Activated CD8-positive, alpha-beta memory T cell treated with anti-CD3 and anti-CD28 coated beads, Interleukin-2, amount 50 U/mL, for 24 hours (primary cell): Measurements from ENCODE around the gene MIS18A.

Experiments used
- DNase-seq: peaks from one replicate; pipeline ENCODE4 v3.0.0-alpha.2; 2020; ENCODE audit errors: extremely low read depth

Gene MIS18A

DNA sequence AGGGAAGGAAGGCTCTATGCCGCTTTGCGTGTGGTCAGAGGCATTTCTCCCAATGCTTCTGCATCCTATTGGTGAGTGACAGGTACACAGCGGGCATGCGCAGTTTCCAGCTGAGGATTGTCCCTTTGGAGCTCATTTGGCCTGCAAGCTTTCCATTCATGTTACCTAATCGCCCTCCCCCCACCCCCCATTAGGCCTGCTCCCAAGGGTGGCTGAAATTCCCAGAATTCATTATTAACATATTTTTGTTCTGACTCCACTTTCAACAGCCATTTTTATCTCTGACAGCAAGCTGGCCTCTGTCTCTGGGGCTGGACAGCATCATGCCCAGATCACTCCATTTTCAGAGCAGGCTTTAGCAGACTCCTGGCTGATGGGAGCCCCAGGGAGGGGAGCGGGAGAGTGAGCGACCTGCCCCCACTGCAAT is 25.6 kb downstream of the MIS18A start:
- DNase-seq, result no peak

DNA sequence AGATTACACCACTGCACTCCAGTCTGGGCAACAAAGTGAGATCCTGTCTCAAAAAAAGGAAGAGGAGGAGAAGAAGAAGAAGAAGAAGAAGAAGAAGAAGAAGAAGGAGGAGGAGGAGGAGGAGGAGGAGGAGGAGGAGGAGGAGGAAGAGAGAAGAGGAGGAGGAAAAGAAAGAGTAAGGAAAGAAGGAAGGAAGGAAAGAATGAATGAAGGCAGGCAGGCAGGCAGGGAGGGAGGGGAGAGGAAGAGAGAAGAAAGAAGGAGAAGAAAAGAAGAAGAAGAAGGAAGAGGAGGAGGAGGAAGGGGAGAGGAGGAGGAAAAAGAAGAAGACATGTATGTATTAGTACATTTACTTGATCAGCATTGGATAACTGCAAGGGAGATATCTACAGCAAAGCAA is 26.7 kb downstream of the MIS18A start:
- no peak for DNase-seq

- DNase-seq, result no peak
Measured at GRCh38 chr21:32249511-32250280, 29.2 kb downstream of the MIS18A start.

DNA sequence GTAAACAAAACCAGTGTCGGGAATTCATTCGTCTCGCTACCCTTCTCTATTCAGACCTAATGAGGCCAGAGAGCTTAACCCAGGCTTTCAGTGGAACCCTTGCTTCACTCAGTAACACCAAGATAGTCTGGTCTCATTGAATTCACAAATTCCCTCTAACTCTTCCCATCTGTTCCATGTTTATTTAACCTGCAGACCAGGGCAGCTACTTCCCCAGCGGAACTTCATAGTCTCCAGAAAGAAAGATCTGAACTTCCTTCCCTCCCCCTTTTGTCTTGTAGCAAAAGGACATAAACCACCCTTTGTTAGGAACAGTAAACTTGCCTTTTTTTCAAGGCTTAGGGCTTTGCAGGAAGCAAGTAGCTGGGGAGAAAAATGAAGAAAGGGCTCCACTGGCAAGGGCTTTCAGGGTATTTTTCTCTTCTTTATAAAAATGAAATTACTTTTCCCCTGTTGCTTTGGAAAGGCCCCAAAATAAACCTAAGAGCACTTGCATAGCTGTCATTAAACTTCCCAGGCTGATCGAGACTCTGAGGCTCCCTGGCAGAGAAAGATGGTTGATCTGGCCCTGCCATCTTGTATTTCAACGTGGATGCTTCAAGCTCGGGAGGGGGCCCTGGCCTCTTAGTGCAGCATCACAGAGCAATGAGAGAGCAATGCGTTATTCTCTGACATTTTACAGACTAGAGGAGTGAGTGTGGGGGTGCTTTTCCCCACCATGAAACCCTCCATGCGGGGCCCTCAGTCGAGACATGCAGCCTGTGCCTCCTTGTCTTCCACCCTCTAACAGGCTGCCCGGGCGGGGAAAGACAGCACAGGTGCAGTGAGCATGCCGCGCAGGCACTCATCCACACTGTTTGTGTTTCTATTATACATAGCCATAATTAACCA is 30.0 kb downstream of the MIS18A start:
- no peak for DNase-seq

DNA sequence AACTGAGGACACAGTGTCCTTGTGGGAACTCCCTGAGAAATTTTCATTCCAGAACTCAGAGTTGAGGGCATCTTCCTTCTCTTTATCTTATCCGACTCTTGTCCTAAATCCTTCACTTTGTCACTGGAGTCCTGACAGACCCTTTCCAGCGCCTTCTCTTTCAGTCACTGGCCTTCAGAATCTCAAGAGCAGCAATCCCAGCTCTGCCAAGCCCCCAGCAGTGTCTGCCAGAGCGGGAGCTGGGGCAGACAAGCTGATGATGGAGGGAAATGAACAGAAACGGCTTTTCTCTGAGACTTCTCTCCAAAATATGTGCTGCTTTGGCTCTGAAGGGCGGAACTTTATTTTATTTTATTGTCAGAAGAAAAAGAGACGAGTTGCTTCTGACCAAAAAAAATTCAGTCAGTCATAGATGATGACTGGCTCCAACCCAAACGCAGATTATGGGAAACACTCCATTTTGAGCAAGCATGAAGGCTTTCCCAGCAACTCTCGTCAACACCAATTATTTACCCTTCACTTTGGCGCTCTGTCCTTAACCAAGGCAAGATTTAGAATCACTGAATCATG is 32.2 kb downstream of the MIS18A start:
- DNase-seq, result no peak

DNA sequence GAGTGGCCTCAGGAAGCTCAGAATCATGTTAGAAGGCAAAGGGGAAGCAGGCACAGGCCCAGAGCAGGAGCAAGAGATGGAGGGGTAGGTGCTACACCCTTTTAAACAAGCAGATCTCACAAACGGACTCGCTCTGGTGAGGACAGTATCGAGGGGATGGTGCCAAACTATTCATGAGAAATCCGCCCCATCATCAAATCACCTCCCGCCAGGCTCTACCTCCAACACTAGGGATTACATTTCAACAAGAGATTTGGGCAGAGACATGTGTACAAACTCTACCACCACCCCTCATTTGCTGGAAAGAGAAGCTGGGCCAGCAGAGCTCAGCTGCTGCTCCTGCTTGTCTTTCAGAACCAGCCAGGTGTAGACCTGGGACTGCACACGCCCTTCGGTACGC is 32.9 kb downstream of the MIS18A start:
- DNase-seq, result no peak

DNA sequence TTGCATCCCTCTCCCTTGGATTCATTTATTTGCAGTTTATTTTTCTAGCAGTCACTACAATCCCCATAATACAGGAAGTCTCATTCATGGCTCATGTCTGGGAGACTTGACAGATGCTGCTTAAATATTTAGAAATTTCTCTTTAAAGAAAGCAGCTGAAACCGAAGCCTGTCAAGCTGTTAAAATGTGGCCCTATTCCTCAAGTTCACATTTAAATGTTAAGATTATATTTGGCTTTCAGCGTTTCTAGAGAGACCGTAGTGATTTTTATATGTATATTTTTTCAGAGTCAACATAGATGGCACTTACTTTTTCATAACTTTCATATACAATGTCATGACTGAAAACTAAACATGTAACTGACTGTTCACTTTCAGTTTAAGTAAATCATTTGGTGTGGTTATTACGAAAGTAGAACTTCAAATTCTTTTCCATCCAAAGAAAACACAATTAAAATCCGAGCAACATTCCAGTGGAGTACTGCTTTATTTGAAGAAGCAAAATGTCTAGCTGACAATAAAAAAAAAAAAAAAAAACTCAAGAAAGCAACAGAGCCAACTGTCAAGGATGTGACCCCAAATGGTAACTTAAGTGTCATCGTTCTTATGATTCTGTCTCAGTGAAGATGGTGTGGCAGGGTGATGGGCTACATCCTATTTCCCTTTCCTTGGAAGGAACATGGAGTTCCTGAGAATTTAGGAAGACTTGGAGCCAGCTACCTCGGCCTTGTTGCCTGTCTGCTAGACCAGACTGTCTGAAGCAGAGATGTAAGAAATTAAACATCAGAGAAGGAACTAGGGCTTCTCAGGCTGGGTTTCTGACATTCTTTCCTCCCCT is 37.8 kb downstream of the MIS18A start:
- DNase-seq, result no peak

DNA sequence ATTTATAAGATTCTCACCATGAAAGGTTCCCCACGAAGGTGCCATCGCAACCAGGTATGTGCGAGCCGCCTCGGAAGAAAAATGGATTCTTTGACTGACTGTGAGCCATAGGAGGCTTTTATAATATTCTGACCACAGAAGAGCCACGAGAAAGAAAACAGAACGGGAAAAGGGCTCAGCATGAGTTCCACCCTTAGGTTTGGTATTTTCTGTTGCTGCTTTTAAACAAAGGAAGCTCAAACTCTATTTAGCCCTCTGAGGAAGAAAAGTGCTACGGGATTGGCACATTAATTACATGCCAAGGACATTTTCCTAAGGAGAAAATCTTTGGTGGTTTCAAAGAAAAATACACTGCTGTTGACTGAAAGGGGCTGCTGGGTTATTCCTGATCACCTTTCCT is 39.3 kb downstream of the MIS18A start:
- DNase-seq, result no peak

- DNase-seq, result no peak
Measured at GRCh38 chr21:32238063-32238462, 40.8 kb downstream of the MIS18A start.

- DNase-seq, result no peak
Measured at GRCh38 chr21:32237021-32237420, 41.8 kb downstream of the MIS18A start.

- no peak for DNase-seq
Measured at GRCh38 chr21:32233722-32234301, 45.0 kb downstream of the MIS18A start.

DNA sequence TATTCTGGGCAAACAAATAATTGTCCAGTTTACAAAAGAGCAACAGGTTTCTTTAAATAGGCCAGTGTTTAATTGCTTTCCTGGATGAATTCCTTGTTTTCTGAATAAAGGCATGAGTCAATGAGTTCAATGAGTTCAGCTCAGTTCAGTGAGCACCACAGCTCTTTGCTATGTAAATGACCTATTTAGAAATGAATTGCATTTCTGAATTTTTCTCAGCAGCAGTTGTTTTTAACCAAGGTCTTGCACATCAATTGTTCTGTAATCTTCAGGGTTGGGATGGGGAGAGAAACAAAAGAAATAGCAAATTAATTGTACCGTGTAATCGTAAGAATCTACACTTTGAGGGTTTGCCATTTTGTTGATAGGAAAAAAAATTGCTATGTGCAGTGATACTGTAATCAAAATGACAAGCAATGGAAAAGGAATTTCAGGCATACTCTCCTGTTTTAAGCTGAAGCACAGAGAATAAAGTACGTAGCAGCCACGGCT is 45.7 kb downstream of the MIS18A start:
- no peak for DNase-seq

DNA sequence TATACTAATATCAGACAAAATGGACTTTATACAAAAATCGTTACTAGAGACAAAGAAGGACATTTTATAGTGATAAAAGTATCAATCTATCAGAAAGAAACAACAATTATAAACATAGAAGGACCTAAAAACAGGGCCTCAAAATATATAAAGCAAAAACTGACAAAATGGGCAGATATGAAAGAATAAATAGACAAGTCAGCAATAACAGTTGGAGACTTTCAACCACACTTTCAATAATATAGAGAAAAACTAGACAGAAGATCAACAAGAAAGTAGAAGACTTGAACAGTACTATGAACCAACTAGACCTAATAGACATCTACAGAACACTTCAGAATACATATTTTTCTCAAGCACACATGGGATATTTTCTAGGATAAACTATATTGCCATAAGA is 52.4 kb downstream of the MIS18A start:
- no peak for DNase-seq
